ENCODE results near the gene ERVFRD-1. TPM values are rescaled to one million over a fixed set of nuclear protein-coding genes. Genes with fewer than 3 reads are reported as not detected.
"Not testable (repeated sequence)": the region's sequence is repeated elsewhere in the genome, so short reads cannot be mapped to it uniquely, and the experiment has no call there.

ERVFRD-1 gene
- total RNA-seq, 2 donors from 2014 or later: not detected

DNA sequence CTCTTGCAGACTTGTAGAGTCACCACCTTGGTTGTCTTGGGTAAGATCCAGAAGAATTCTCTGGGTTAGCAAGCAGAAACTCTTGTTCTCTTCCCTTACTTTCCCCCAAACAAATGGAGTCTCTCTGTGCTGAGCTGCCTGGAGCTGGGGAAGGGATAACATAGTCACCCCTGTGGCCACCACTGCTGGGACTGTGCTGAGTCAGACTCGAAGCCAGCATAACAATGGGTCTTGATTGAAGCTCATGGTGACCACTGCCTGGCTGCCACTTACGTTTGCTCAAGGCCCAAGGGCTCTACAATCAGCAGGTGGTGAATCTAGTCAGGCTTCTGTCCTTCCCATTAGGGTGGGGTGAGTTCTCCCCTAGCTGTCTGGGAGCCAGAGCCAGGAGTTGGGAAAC is 15.4 kb upstream of the ERVFRD-1 start:
- Histone ChIP-seq H3K4me1 (peaks cover 0 to 19% of the 10 kb centered on the region in 2 donors), H3K27ac (no peak overlapping the region), H3K36me3 (no peaks in the 10 kb centered on the region), H3K9me3 (no peaks in the 10 kb centered on the region), H3K27me3 (no peaks in the 10 kb centered on the region), H3K4me3 (no peak overlapping the region)
- no peak for DNase-seq (ENCODE audit: low spot score)
- TF ChIP-seq, protein P1, sequence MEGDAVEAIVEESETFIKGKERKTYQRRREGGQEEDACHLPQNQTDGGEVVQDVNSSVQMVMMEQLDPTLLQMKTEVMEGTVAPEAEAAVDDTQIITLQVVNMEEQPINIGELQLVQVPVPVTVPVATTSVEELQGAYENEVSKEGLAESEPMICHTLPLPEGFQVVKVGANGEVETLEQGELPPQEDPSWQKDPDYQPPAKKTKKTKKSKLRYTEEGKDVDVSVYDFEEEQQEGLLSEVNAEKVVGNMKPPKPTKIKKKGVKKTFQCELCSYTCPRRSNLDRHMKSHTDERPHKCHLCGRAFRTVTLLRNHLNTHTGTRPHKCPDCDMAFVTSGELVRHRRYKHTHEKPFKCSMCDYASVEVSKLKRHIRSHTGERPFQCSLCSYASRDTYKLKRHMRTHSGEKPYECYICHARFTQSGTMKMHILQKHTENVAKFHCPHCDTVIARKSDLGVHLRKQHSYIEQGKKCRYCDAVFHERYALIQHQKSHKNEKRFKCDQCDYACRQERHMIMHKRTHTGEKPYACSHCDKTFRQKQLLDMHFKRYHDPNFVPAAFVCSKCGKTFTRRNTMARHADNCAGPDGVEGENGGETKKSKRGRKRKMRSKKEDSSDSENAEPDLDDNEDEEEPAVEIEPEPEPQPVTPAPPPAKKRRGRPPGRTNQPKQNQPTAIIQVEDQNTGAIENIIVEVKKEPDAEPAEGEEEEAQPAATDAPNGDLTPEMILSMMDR (IDR thresholded peaks at IDR 0.05): no peak

DNA sequence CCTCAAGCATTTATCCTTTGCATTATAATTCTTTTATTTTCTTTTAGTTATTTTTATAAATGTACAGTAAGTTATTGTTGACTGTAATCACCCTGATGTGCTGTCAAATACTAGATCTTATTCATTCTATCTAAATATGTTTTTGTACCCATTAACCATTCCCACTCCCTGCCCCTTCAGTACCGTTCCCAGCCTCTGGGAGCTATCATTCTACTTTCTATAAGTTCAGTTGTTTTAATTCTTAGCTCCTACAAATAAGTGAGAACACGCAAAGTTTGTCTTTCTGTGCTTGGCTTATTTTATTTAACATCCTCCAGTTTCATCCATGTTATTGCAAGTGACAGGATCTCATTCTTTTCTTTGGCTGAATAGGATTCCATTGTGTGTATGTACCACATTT is 12.5 kb upstream of the ERVFRD-1 start:
- H3K9me3 ChIP-seq: no peaks in the 10 kb centered on the region
- TF ChIP-seq, protein P1 (IDR thresholded peaks at IDR 0.05): no peak
- peaks cover 0 to 22% of the 10 kb centered on the region in 2 donors for H3K4me1 ChIP-seq
- no peak for DNase-seq (ENCODE audit: low spot score)
- no peaks in the 10 kb centered on the region for H3K27me3 ChIP-seq
- no peak overlapping the region for H3K27ac ChIP-seq
- no peaks in the 10 kb centered on the region for H3K36me3 ChIP-seq
- no peak overlapping the region for H3K4me3 ChIP-seq

DNA sequence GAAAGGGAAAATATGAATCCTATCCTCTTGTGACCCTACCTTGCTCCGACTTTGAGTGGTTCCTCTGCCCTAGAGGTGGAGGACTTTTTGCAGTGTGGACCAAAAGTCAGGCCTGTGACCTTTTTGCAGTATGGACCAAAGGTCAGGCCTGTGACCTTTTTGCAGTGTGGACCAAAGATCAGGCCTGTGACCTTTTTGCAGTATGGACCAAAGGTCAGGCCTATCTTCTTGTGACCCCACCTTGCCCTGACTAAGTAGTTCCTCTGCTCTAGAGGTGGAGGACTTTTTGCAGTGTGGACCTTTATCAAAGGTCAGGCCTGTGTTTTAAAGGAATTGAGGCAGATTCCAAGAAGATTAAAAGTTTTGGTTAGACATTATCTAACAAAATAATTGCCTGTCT is 10.9 kb upstream of the ERVFRD-1 start:
- H3K4me3 ChIP-seq: no peak overlapping the region
- DNase-seq (ENCODE audit: low spot score): no peak
- peaks cover 0 to 11% of the 10 kb centered on the region in 2 donors for H3K4me1 ChIP-seq
- no peaks in the 10 kb centered on the region for H3K9me3 ChIP-seq
- H3K27ac ChIP-seq: no peak overlapping the region
- no peaks in the 10 kb centered on the region for H3K36me3 ChIP-seq
- no peaks in the 10 kb centered on the region for H3K27me3 ChIP-seq
- TF ChIP-seq, protein P1 (IDR thresholded peaks at IDR 0.05): no peak

DNA sequence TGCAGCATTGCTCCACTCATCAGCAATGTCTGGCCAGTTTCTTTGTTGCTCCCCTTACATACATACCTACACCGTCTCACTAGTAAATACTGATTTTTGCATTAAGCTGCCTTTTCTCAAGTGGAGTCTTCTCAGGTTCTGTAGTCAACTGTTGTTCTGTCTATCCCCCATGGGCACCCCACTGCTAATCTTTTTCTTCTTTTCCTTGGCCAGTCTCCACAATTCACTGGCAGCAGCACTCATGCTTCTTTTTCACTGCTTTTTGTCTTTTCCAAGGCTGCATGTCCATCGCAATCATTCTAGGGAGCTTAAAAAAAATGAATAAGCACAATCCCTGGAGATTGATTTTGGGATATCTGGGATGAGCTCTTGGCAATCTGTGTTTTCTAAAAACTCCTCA is 10.3 kb upstream of the ERVFRD-1 start:
- H3K27ac ChIP-seq: no peak overlapping the region
- no peaks in the 10 kb centered on the region for H3K36me3 ChIP-seq
- H3K27me3 ChIP-seq: no peaks in the 10 kb centered on the region
- DNase-seq (ENCODE audit: low spot score): no peak
- H3K4me3 ChIP-seq: no peak overlapping the region
- TF ChIP-seq, protein P1 (IDR thresholded peaks at IDR 0.05): no peak
- H3K4me1 ChIP-seq: peaks cover 0 to 11% of the 10 kb centered on the region in 2 donors
- no peaks in the 10 kb centered on the region for H3K9me3 ChIP-seq

DNA sequence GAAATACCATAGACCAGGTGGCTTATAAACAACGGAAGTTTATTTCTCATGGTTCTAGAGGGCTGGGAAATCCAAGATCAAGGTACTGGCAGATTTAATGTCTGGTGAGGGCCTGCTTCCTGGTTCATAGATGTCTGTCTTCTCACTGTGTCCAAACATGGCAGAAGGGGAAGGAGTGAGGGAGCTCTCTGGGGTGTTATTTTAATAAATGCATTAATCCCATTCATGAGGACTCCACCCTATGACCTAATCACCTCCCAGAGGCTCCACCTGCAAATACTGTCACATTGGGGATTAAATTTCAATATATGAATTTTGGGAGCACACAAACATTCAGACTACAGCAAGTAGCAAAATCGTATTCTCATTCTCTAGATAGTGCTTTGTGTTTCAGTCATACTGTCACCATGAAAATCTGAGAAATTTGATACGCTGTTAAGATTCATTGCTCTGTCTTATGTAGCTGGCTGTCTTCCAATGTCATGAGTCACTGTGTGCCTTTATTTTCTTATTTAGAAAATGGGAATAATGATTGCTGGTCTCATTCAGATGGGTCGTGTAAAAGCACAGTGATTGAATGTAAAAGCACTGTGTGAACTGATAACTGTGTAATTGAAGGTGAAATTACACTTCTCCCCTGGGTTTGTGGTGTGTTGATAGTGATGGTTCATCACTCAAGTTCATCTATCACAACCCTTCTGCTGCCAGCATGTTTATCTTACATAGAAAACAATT is 8.9 kb upstream of the ERVFRD-1 start:
- no peaks in the 10 kb centered on the region for H3K27me3 ChIP-seq
- H3K27ac ChIP-seq: no peak overlapping the region
- peaks cover 0 to 11% of the 10 kb centered on the region in 2 donors for H3K4me1 ChIP-seq
- TF ChIP-seq, protein P1 (IDR thresholded peaks at IDR 0.05): no peak
- H3K4me3 ChIP-seq: no peak overlapping the region
- H3K9me3 ChIP-seq: no peaks in the 10 kb centered on the region
- DNase-seq (ENCODE audit: low spot score): no peak
- no peaks in the 10 kb centered on the region for H3K36me3 ChIP-seq

DNA sequence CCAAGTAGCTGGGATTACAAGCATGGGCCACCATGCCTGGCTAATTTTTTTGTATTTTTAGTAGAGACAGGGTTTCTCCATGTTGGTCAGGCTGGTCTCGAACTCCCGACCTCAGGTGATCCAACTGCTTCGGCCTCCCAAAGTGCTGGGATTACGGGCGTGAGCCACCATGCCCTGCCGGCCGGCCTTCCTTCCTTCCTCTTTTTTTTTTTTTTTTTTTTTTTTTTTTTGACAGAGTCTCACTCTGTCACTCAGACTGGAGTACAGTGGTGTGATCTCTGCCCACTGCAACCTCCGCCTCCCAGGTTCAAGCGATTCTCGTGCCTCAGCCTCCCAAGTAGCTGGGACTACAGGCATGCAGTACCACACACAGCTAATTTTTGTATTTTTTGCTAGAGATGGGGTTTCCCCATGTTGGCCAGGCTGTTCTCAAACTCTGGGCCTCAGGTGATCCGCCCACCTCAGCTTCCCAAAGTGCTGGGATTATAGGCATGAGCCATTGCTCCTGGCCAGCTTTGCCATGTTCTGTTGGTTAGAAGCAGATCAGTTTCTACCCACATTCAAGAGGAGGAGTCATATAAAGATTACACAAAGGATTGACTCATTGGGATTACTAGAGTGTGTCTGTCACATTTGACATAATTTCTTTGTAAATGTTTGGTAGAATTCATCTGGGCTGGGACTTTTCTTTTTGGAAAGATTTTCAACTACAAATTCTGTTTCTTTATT is 4.4 kb upstream of the ERVFRD-1 start:
- not testable (repeated sequence) for H3K36me3 ChIP-seq; H3K4me3 ChIP-seq; H3K27me3 ChIP-seq; DNase-seq (ENCODE audit: low spot score); H3K9me3 ChIP-seq; H3K27ac ChIP-seq
- peaks cover 0 to 11% of the 10 kb centered on the region in 2 donors for H3K4me1 ChIP-seq
